Stimulated activated CD4-positive, alpha-beta T cell treated with anti-CD3 and anti-CD28 coated beads, Interleukin-15, amount 100 ng/mL, for 24 hours (primary cell): Measurements from ENCODE around the gene GPANK1.
"Not testable (repeated sequence)": the region's sequence is repeated elsewhere in the genome, so short reads cannot be mapped to it uniquely, and the experiment has no call there.

Source experiments
- DNase-seq: peaks from one replicate; pipeline ENCODE4 v3.0.0-alpha.2; 2020

Gene GPANK1

GRCh38 chr6:31664790-31665500 lies at the start of gene GPANK1:
Gene GPANK1 (minus strand): TSS chr6:31664997. CDS start chr6:31664478, 519 bp downstream.
- DNase-seq: peak; percentile 92

GRCh38 chr6:31713991-31714684 lies 49.3 kb upstream of the GPANK1 start:
- DNase-seq: no peak

GRCh38 chr6:31713465-31713864 lies 48.7 kb upstream of the GPANK1 start:
- no peak for DNase-seq

GRCh38 chr6:31712296-31712695 lies 47.5 kb upstream of the GPANK1 start:
- DNase-seq: no peak

- no peak for DNase-seq
These were observed 46.4 kb upstream of the GPANK1 start for GRCh38 chr6:31711233-31711632.

- no peak for DNase-seq
These were observed 45.9 kb upstream of the GPANK1 start for GRCh38 chr6:31710523-31711219.

GRCh38 chr6:31709157-31709556 lies 44.4 kb upstream of the GPANK1 start:
- not testable (repeated sequence) for DNase-seq

GRCh38 chr6:31708224-31708623 lies 43.4 kb upstream of the GPANK1 start:
- no peak for DNase-seq

GRCh38 chr6:31707701-31708100 lies 42.9 kb upstream of the GPANK1 start:
- no peak for DNase-seq

GRCh38 chr6:31706599-31706998 lies 41.8 kb upstream of the GPANK1 start, which contains the start of gene LY6G6F:
Gene LY6G6F (plus strand): TSS chr6:31706866. CDS start chr6:31706907, 41 bp downstream.
- no peak for DNase-seq

- DNase-seq: no peak
These were observed 41.1 kb upstream of the GPANK1 start for GRCh38 chr6:31705931-31706330.

GRCh38 chr6:31702819-31703716 lies 38.3 kb upstream of the GPANK1 start, which contains the start of gene ABHD16A:
Gene ABHD16A (minus strand): TSS chr6:31703324. CDS start chr6:31703281, 43 bp downstream.
- DNase-seq: peak; percentile 99

GRCh38 chr6:31702405-31702818 lies 37.6 kb upstream of the GPANK1 start:
- peak; percentile 55 for DNase-seq

- no peak for DNase-seq
These were observed 37.0 kb upstream of the GPANK1 start for GRCh38 chr6:31701666-31702404.

GRCh38 chr6:31700740-31701401 lies 36.1 kb upstream of the GPANK1 start:
- no peak for DNase-seq

- no peak for DNase-seq
These were observed 32.8 kb upstream of the GPANK1 start for GRCh38 chr6:31697555-31697954.

- DNase-seq: no peak
These were observed 28.7 kb upstream of the GPANK1 start for GRCh38 chr6:31693535-31693934.

GRCh38 chr6:31692886-31693285 lies 28.1 kb upstream of the GPANK1 start:
- no peak for DNase-seq

- DNase-seq: no peak
These were observed 27.6 kb upstream of the GPANK1 start for GRCh38 chr6:31692353-31692752.

GRCh38 chr6:31691564-31692108 lies 26.8 kb upstream of the GPANK1 start:
- DNase-seq: no peak

GRCh38 chr6:31691078-31691463 lies 26.3 kb upstream of the GPANK1 start:
- no peak for DNase-seq
